DND-41 (cell line): Measurements from ENCODE around the gene ESR1.

Source experiments
- CTCF ChIP-seq: IDR thresholded peaks from 2 replicates; pipeline ENCODE4 v1.5.1; 2012; ENCODE audit warnings: borderline replicate concordance, low read length, moderate library complexity, mild to moderate bottlenecking; ENCODE audit not compliant: poor library complexity, severe bottlenecking; ENCODE audit errors: extremely low read depth
- EZH2 ChIP-seq: IDR thresholded peaks from 3 replicates; pipeline ENCODE4 v1.6.1; 2012; ENCODE audit warnings: borderline replicate concordance, low read depth, mild to moderate bottlenecking, moderate library complexity, low read length, inconsistent platforms; ENCODE audit not compliant: severe bottlenecking

DNA sequence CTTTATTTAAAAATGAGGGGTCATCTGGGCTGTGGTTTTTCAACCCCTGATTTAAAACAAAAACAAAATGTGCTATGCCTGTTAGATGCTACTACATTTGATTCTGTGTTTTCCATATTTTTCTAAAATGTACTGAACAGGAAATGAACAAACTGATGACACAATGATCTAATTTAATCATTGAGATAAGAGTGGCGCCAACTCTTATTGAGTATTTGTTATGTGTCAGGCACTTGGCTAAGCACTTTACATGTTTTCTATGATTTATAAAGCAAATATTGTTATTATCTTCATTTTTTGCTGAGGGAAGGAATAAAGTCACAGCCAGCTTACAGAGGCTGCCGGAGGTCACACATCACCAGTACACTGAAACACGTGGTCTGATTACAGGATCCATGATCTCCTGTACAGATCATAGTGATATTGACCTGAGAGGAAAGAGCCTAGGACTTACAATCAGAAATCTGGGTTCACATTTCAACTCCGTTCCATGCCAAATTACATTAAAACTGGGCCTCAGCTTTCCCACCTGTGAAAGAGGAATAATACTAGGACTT is 166.7 kb downstream of the ESR1 start:
- no peak for TF ChIP-seq CTCF
- no peak for TF ChIP-seq EZH2
